ENCODE data around the gene EFNA5.

Gene EFNA5

DNA sequence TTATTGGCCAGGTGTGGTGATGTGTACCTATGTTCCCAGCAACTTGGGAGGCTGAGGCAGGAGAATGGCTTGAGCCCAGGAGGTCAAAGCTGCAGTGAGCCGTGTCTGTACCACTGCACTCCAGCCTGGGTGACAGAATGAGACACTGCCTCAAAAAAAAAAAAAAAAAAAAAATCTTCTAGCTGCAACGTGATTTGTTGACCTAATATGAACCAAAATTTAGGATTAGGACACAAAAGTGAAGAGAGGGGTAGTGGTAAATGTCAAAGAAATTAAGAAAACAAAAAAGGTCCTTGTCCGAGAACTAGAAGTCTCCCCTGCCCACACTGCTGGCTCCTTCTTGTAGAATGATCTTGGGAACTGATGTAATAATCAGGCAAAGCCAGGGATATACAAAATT lies 272.0 kb downstream of the EFNA5 start:
- H3K79me2 ChIP-seq (ENCODE audit: insufficient read depth, low read length): no peaks in the 10 kb centered on the region
- no peak overlapping the region for H2AFZ ChIP-seq (ENCODE audit: low read depth, low read length)
- H4K20me1 ChIP-seq (ENCODE audit: insufficient read depth, low read length): no peaks in the 10 kb centered on the region
- no peaks in the 10 kb centered on the region for H3K4me1 ChIP-seq (ENCODE audit: insufficient read depth, low read length)
- no peak for ATAC-seq (ENCODE audit: insufficient read depth, low read depth)
- H3K36me3 ChIP-seq (ENCODE audit: insufficient read depth, low read length): no peaks in the 10 kb centered on the region
- no peak overlapping the region for H3K27ac ChIP-seq (ENCODE audit: low read length)
- no peak overlapping the region for H3K9ac ChIP-seq (ENCODE audit: low read depth, low read length)
- no peaks in the 10 kb centered on the region for H3K27me3 ChIP-seq (ENCODE audit: insufficient read depth, low read length, poor library complexity)
- no peaks in the 10 kb centered on the region for H3K9me3 ChIP-seq (ENCODE audit: insufficient read depth, low read length, severe bottlenecking)
- TF ChIP-seq EZH2 (IDR thresholded peaks at IDR 0.05; ENCODE audit: borderline replicate concordance, low read depth, low read length, severe bottlenecking): no peak
- TF ChIP-seq, protein P1, sequence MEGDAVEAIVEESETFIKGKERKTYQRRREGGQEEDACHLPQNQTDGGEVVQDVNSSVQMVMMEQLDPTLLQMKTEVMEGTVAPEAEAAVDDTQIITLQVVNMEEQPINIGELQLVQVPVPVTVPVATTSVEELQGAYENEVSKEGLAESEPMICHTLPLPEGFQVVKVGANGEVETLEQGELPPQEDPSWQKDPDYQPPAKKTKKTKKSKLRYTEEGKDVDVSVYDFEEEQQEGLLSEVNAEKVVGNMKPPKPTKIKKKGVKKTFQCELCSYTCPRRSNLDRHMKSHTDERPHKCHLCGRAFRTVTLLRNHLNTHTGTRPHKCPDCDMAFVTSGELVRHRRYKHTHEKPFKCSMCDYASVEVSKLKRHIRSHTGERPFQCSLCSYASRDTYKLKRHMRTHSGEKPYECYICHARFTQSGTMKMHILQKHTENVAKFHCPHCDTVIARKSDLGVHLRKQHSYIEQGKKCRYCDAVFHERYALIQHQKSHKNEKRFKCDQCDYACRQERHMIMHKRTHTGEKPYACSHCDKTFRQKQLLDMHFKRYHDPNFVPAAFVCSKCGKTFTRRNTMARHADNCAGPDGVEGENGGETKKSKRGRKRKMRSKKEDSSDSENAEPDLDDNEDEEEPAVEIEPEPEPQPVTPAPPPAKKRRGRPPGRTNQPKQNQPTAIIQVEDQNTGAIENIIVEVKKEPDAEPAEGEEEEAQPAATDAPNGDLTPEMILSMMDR (IDR thresholded peaks at IDR 0.05; ENCODE audit: borderline replicate concordance, extremely low read depth, low read length, poor library complexity, severe bottlenecking): no peak
- H3K4me2 ChIP-seq (ENCODE audit: insufficient read depth, low read length): no peak overlapping the region
- no peak for DNase-seq
- no peak overlapping the region for H3K4me3 ChIP-seq (ENCODE audit: low read depth in 1 of 2, low read length in 2 of 2)

DNA sequence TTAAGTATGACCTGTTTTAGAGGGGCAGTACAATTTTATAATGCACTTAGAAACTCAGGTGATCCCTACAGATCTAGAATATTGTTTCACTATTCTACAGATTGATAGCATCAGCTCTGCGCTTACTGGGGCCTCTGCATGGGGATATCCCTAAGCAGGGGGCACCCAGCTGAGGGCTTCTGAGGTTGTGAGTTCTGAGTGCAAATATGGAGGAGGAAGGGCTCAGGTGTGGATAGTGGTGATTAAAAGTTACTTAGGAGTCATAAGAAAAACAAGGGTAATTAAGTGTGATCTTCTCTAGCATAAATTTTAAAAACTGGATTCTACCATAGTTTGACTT lies 274.4 kb downstream of the EFNA5 start:
- H3K4me2 ChIP-seq (ENCODE audit: insufficient read depth, low read length): no peak overlapping the region
- H3K4me1 ChIP-seq (ENCODE audit: insufficient read depth, low read length): no peaks in the 10 kb centered on the region
- DNase-seq (no peak), ATAC-seq (ENCODE audit: insufficient read depth, low read depth) (peak; percentile 66)
- H3K4me3 ChIP-seq (ENCODE audit: low read depth in 1 of 2, low read length in 2 of 2): no peak overlapping the region
- H3K36me3 ChIP-seq (ENCODE audit: insufficient read depth, low read length): no peaks in the 10 kb centered on the region
- no peak overlapping the region for H2AFZ ChIP-seq (ENCODE audit: low read depth, low read length)
- TF ChIP-seq, protein P1 (IDR thresholded peaks at IDR 0.05; ENCODE audit: borderline replicate concordance, extremely low read depth, low read length, poor library complexity, severe bottlenecking): no peak
- TF ChIP-seq EZH2 (IDR thresholded peaks at IDR 0.05; ENCODE audit: borderline replicate concordance, low read depth, low read length, severe bottlenecking): no peak
- no peak overlapping the region for H3K9ac ChIP-seq (ENCODE audit: low read depth, low read length)
- H3K27ac ChIP-seq (ENCODE audit: low read length): no peak overlapping the region
- H4K20me1 ChIP-seq (ENCODE audit: insufficient read depth, low read length): no peaks in the 10 kb centered on the region
- H3K27me3 ChIP-seq (ENCODE audit: insufficient read depth, low read length, poor library complexity): no peaks in the 10 kb centered on the region
- no peaks in the 10 kb centered on the region for H3K9me3 ChIP-seq (ENCODE audit: insufficient read depth, low read length, severe bottlenecking)
- no peaks in the 10 kb centered on the region for H3K79me2 ChIP-seq (ENCODE audit: insufficient read depth, low read length)

DNA sequence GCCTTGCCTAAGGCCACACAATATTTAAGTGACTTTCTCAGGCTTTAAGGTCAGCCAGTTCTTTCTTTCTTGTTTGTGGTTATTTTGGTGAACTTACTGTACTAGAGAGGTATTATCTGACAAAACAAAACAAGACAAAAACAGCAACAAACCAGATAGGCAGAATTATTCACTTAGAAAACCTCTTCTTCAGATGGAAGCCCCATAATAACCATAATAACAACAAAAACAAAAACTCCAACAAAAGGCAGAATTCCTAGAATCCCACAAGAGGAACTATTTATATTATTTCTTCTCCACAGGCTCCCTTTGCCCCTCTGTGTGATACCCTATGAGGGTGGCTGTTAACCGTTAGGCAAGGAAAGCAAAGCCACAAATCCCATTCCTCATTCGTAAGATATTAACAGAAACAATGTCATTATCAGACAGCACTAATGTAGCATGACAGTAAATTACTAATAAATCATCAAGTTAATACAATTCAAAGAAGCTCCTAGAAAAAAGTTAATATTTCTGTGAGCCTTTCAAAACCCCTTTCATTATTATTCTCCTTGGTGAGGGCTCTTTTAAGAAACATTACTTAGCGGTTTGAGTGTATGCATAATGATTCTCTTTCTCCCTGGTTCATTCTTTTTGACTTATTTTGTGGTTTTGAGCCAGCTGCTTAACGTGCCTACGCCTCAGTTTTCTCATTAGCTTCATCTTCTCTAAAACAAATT lies 274.9 kb downstream of the EFNA5 start:
- no peaks in the 10 kb centered on the region for H3K4me1 ChIP-seq (ENCODE audit: insufficient read depth, low read length)
- H3K36me3 ChIP-seq (ENCODE audit: insufficient read depth, low read length): no peaks in the 10 kb centered on the region
- DNase-seq (no peak), ATAC-seq (ENCODE audit: insufficient read depth, low read depth) (peak; percentile 40; the same call in 2 of the 3 replicates)
- H3K4me2 ChIP-seq (ENCODE audit: insufficient read depth, low read length): no peak overlapping the region
- no peaks in the 10 kb centered on the region for H3K79me2 ChIP-seq (ENCODE audit: insufficient read depth, low read length)
- H2AFZ ChIP-seq (ENCODE audit: low read depth, low read length): no peak overlapping the region
- H3K27me3 ChIP-seq (ENCODE audit: insufficient read depth, low read length, poor library complexity): no peaks in the 10 kb centered on the region
- no peaks in the 10 kb centered on the region for H3K9me3 ChIP-seq (ENCODE audit: insufficient read depth, low read length, severe bottlenecking)
- no peak overlapping the region for H3K9ac ChIP-seq (ENCODE audit: low read depth, low read length)
- no peak overlapping the region for H3K27ac ChIP-seq (ENCODE audit: low read length)
- H4K20me1 ChIP-seq (ENCODE audit: insufficient read depth, low read length): no peaks in the 10 kb centered on the region
- TF ChIP-seq, protein P1 (IDR thresholded peaks at IDR 0.05; ENCODE audit: borderline replicate concordance, extremely low read depth, low read length, poor library complexity, severe bottlenecking): no peak
- TF ChIP-seq EZH2 (IDR thresholded peaks at IDR 0.05; ENCODE audit: borderline replicate concordance, low read depth, low read length, severe bottlenecking): no peak
- no peak overlapping the region for H3K4me3 ChIP-seq (ENCODE audit: low read depth in 1 of 2, low read length in 2 of 2)

Data from DND-41 (cell line).